ENCODE measurements around the gene PKNOX2.

PKNOX2 gene

GRCh38 chr11:125272821-125273220, 108.3 kb downstream of the PKNOX2 start:
- H3K4me3 ChIP-seq (ENCODE audit: low read depth, low read length): no peak overlapping the region
- peaks cover 7% of the 10 kb centered on the region; the same call in 1 of the 2 replicates for H3K27me3 ChIP-seq (ENCODE audit: insufficient read depth, low read length)
- H3K79me2 ChIP-seq (ENCODE audit: control insufficient read depth, insufficient read depth, low read length, unreplicated experiment): no peaks in the 10 kb centered on the region
- H3K36me3 ChIP-seq (ENCODE audit: insufficient read depth, low read length): no peaks in the 10 kb centered on the region
- peaks cover 3% of the 10 kb centered on the region for H3K4me1 ChIP-seq (ENCODE audit: control insufficient read depth, insufficient read depth, low read length, unreplicated experiment)
- H3K27ac ChIP-seq (ENCODE audit: low read depth, low read length): no peak overlapping the region
- H2AFZ ChIP-seq (ENCODE audit: low read length, unreplicated experiment): no peak overlapping the region

DNA sequence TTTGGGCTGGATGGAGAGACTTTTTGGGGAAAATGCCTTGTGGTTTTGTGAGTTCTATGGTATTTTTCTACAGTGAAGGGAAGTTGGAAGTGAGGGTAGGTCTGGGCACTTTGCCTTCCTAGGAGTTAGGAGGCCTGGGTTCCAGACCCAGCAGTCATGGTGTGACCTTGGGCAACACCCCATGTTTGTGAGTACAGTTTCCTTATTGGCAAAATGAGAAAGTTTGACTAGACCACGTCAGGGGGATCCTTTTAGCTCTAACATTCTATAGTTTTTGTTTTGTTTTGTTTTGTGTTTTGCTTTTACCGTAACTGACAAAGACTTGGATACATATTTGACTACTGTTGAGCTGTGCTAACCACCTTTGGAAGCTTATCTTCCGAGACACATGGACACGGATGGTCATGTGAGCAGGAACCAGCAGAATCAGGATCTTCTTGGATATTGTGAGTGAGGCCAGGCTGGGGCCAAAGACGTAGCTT, 109.0 kb downstream of the PKNOX2 start:
- no peak overlapping the region for H2AFZ ChIP-seq (ENCODE audit: low read length, unreplicated experiment)
- peaks cover 7% of the 10 kb centered on the region; the same call in 1 of the 2 replicates for H3K27me3 ChIP-seq (ENCODE audit: insufficient read depth, low read length)
- no peaks in the 10 kb centered on the region for H3K79me2 ChIP-seq (ENCODE audit: control insufficient read depth, insufficient read depth, low read length, unreplicated experiment)
- H3K27ac ChIP-seq (ENCODE audit: low read depth, low read length): no peak overlapping the region
- peaks cover 3% of the 10 kb centered on the region for H3K4me1 ChIP-seq (ENCODE audit: control insufficient read depth, insufficient read depth, low read length, unreplicated experiment)
- H3K36me3 ChIP-seq (ENCODE audit: insufficient read depth, low read length): no peaks in the 10 kb centered on the region
- no peak overlapping the region for H3K4me3 ChIP-seq (ENCODE audit: low read depth, low read length)

DNA sequence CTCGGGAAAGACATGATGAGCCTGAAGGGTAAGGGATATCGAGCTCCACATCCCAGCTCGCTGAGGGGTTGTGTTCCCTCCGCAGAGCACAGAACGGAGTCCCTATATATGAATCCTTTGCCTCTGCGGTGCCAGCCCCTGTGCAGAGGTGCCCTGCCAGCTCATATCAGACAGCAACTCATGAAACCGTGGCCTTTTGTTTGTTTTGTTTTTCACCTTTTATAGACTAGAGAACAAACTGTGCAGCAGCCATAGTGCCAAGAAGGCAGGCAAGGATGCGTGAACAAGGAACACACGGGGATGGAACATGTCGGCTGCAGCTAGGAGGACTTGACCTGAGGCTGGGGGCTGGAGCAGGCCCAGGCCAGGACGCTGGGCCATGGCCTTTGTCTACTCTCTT, 109.8 kb downstream of the PKNOX2 start:
- Histone ChIP-seq H3K36me3 (ENCODE audit: insufficient read depth, low read length) (no peaks in the 10 kb centered on the region), H2AFZ (ENCODE audit: low read length, unreplicated experiment) (no peak overlapping the region), H3K4me3 (ENCODE audit: low read depth, low read length) (no peak overlapping the region), H3K27me3 (ENCODE audit: insufficient read depth, low read length) (peaks cover 7% of the 10 kb centered on the region; the same call in 1 of the 2 replicates), H3K4me1 (ENCODE audit: control insufficient read depth, insufficient read depth, low read length, unreplicated experiment) (peaks cover 3% of the 10 kb centered on the region), H3K27ac (ENCODE audit: low read depth, low read length) (no peak overlapping the region), H3K79me2 (ENCODE audit: control insufficient read depth, insufficient read depth, low read length, unreplicated experiment) (no peaks in the 10 kb centered on the region)

GRCh38 chr11:125274774-125275173, 110.2 kb downstream of the PKNOX2 start:
- no peak overlapping the region for H3K4me3 ChIP-seq (ENCODE audit: low read depth, low read length)
- H3K4me1 ChIP-seq (ENCODE audit: control insufficient read depth, insufficient read depth, low read length, unreplicated experiment): peaks cover 3% of the 10 kb centered on the region
- no peaks in the 10 kb centered on the region for H3K79me2 ChIP-seq (ENCODE audit: control insufficient read depth, insufficient read depth, low read length, unreplicated experiment)
- peaks cover 7% of the 10 kb centered on the region; the same call in 1 of the 2 replicates for H3K27me3 ChIP-seq (ENCODE audit: insufficient read depth, low read length)
- H2AFZ ChIP-seq (ENCODE audit: low read length, unreplicated experiment): no peak overlapping the region
- H3K36me3 ChIP-seq (ENCODE audit: insufficient read depth, low read length): no peaks in the 10 kb centered on the region
- H3K27ac ChIP-seq (ENCODE audit: low read depth, low read length): no peak overlapping the region

DNA sequence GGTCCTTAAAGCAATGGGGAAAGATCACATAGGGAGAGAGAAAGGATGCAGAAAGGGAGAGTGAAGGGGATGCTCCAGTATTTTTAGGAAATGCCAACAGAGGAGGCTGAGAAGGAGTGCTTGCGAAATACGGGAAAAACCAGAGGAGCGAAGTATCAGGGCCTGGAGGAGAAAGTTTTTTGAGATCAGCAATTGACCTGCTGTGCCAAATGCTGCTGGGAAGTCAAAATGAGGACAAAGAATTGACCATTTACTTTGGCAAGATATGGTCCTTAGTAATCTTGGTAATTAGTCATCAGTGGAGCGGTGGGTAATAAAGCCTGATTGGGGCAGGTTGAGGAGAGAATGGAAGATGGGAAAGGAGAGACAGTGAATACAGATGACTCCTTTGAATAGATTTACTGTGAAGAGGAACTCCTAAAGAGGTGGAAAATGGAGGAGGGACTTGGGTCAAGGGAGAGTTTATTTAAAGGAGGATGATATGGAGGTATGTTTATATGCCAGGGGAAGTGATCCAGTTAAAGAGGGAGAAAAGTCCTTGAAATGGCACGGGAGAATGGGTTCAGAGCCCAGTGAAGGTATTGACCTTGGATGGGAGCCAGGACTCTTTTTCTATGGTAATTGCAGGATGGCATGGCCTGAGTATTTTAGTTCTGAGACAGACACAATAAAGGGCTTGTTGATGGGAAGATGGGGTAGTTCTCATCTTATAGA, 111.5 kb downstream of the PKNOX2 start:
- Histone ChIP-seq H3K27ac (ENCODE audit: low read depth, low read length) (no peak overlapping the region), H3K4me1 (ENCODE audit: control insufficient read depth, insufficient read depth, low read length, unreplicated experiment) (peaks cover 3% of the 10 kb centered on the region), H3K4me3 (ENCODE audit: low read depth, low read length) (no peak overlapping the region)

DNA sequence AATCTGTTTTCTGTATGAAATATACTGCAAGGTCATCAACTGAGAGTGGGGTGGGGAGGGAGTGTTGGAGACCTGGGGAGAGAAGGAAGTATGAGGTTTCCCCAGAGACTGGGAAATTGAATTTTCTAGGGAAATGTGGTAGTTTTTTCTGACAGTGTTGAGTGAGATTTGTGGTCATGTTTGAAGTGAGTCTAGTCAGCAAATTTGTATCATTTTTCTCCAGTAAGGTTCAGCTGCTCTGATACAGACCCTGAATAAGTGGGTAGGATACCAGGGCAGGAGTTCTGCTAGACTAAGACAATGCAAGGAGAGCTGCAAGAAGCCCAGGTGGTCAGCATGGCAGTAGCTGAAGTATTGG, 112.0 kb downstream of the PKNOX2 start:
- no peaks in the 10 kb centered on the region for H3K36me3 ChIP-seq (ENCODE audit: insufficient read depth, low read length)
- peaks cover 7% of the 10 kb centered on the region; the same call in 1 of the 2 replicates for H3K27me3 ChIP-seq (ENCODE audit: insufficient read depth, low read length)
- H2AFZ ChIP-seq (ENCODE audit: low read length, unreplicated experiment): no peak overlapping the region
- H3K27ac ChIP-seq (ENCODE audit: low read depth, low read length): no peak overlapping the region
- H3K4me3 ChIP-seq (ENCODE audit: low read depth, low read length): no peak overlapping the region
- no peaks in the 10 kb centered on the region for H3K79me2 ChIP-seq (ENCODE audit: control insufficient read depth, insufficient read depth, low read length, unreplicated experiment)
- H3K4me1 ChIP-seq (ENCODE audit: control insufficient read depth, insufficient read depth, low read length, unreplicated experiment): peaks cover 3% of the 10 kb centered on the region

More for the DNA sequence above, 111.5 kb downstream of the PKNOX2 start:
- Histone ChIP-seq H2AFZ (ENCODE audit: low read length, unreplicated experiment) (no peak overlapping the region), H3K36me3 (ENCODE audit: insufficient read depth, low read length) (no peaks in the 10 kb centered on the region), H3K79me2 (ENCODE audit: control insufficient read depth, insufficient read depth, low read length, unreplicated experiment) (no peaks in the 10 kb centered on the region), H3K27me3 (ENCODE audit: insufficient read depth, low read length) (peaks cover 7% of the 10 kb centered on the region; the same call in 1 of the 2 replicates)

- Histone ChIP-seq H2AFZ (ENCODE audit: low read length, unreplicated experiment) (no peak overlapping the region), H3K27me3 (ENCODE audit: insufficient read depth, low read length) (peaks cover 15% of the 10 kb centered on the region), H3K4me1 (ENCODE audit: control insufficient read depth, insufficient read depth, low read length, unreplicated experiment) (peaks cover 3% of the 10 kb centered on the region), H3K79me2 (ENCODE audit: control insufficient read depth, insufficient read depth, low read length, unreplicated experiment) (no peaks in the 10 kb centered on the region), H3K4me3 (ENCODE audit: low read depth, low read length) (no peak overlapping the region), H3K36me3 (ENCODE audit: insufficient read depth, low read length) (no peaks in the 10 kb centered on the region), H3K27ac (ENCODE audit: low read depth, low read length) (no peak overlapping the region)
Measured at GRCh38 chr11:125279676-125280418, 115.3 kb downstream of the PKNOX2 start.

GRCh38 chr11:125280646-125281045, 116.1 kb downstream of the PKNOX2 start:
- H3K4me1 ChIP-seq (ENCODE audit: control insufficient read depth, insufficient read depth, low read length, unreplicated experiment): peaks cover 3% of the 10 kb centered on the region
- H3K79me2 ChIP-seq (ENCODE audit: control insufficient read depth, insufficient read depth, low read length, unreplicated experiment): no peaks in the 10 kb centered on the region
- H2AFZ ChIP-seq (ENCODE audit: low read length, unreplicated experiment): no peak overlapping the region
- H3K4me3 ChIP-seq (ENCODE audit: low read depth, low read length): no peak overlapping the region
- no peak overlapping the region for H3K27ac ChIP-seq (ENCODE audit: low read depth, low read length)
- H3K36me3 ChIP-seq (ENCODE audit: insufficient read depth, low read length): no peaks in the 10 kb centered on the region
- peaks cover 21% of the 10 kb centered on the region for H3K27me3 ChIP-seq (ENCODE audit: insufficient read depth, low read length)

DNA sequence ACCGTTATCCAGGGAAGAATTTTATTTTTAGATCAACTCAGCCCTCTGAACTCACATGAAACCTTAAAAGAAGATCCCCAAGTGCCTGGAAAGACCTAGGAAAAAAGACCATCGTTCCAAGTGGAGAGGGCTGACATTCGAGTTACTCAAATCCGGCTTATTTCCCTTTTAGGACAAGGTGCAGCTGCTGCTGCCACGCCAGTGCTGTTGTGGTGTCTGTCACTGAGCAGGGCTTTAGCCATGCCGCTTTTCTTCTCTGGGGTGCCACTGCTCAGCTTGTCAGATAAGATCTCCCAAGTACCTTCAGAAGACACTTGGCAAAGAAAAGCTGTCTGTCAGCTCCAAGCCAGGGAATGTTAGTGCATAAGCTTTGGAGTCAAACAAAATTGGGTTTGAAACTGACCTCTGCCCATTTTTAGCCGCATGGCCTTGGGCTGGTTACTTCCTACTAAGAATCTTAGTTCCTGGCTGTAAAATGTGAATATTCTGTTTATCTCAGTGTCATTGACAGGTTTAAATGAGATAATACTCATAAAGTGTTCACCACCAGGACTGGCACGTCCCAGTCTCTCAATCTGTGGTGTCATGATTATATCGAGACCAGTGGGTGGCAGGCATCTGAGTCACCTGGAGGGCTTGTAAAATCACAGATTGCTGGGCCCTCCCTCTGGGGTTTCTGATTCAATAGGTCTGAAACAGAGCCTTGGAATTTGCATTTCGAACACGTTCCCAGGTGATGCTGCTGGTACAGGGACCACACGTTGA, 117.5 kb downstream of the PKNOX2 start:
- Histone ChIP-seq H3K27me3 (ENCODE audit: insufficient read depth, low read length) (peaks cover 29% of the 10 kb centered on the region), H3K79me2 (ENCODE audit: control insufficient read depth, insufficient read depth, low read length, unreplicated experiment) (no peaks in the 10 kb centered on the region), H3K27ac (ENCODE audit: low read depth, low read length) (no peak overlapping the region), H2AFZ (ENCODE audit: low read length, unreplicated experiment) (no peak overlapping the region), H3K36me3 (ENCODE audit: insufficient read depth, low read length) (no peaks in the 10 kb centered on the region), H3K4me3 (ENCODE audit: low read depth, low read length) (no peak overlapping the region), H3K4me1 (ENCODE audit: control insufficient read depth, insufficient read depth, low read length, unreplicated experiment) (no peaks in the 10 kb centered on the region)

DNA sequence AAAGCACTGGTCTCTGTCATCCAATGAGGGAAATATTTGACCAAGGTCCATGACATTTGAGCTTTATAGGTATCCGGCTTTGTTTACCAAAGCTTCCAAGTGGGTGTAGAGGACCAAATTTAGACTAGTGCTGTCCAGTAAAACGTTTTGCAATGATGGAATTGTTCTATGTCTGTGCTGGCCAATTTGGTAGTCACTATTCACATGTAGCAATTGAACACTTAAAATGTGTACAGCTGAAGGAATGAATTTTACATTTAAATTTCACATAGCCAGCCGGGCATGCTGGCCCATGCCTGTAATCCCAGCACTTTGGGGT, 118.0 kb downstream of the PKNOX2 start:
- Histone ChIP-seq H3K79me2 (ENCODE audit: control insufficient read depth, insufficient read depth, low read length, unreplicated experiment) (no peaks in the 10 kb centered on the region), H3K27me3 (ENCODE audit: insufficient read depth, low read length) (peaks cover 34% of the 10 kb centered on the region), H3K4me3 (ENCODE audit: low read depth, low read length) (no peak overlapping the region), H2AFZ (ENCODE audit: low read length, unreplicated experiment) (no peak overlapping the region), H3K27ac (ENCODE audit: low read depth, low read length) (no peak overlapping the region), H3K36me3 (ENCODE audit: insufficient read depth, low read length) (no peaks in the 10 kb centered on the region), H3K4me1 (ENCODE audit: control insufficient read depth, insufficient read depth, low read length, unreplicated experiment) (no peaks in the 10 kb centered on the region)

All from ACC112 (cell line).